ENCODE measurements around the gene PDIA2. TPM values are rescaled to one million over a fixed set of nuclear protein-coding genes. Genes with fewer than 3 reads are reported as not detected.
A peak's percentile ranks its signal among the peaks of the same experiment; 100 is the strongest.
"Not testable (repeated sequence)": the region's sequence is repeated elsewhere in the genome, so short reads cannot be mapped to it uniquely, and the experiment has no call there.

PDIA2 gene
- total RNA-seq, 1 donor from 2014 or later: not detected

- POLR2A ChIA-PET: interaction anchor here (0.6 to 2.1 kb wide), 3 partner anchors 17 to 114 kb away, joined by 3 to 15 read pairs (median 10); partner anchors contain the start of genes FAM234A and NPRL3
- H3K4me1 Mint-ChIP-seq: peaks cover 9% of the 10 kb centered on the region
- H3K36me3 Mint-ChIP-seq (ENCODE audit: low read depth): peaks cover 52% of the 10 kb centered on the region
- H3K9me3 Mint-ChIP-seq: no peaks in the 10 kb centered on the region
- intact Hi-C loops (cut with micrococcal nuclease): no loop called here
- peak overlapping the region; percentile 73 for H3K4me3 Mint-ChIP-seq
- peak; percentile 47 for ATAC-seq (ENCODE audit: low read depth)
- H3K27me3 Mint-ChIP-seq: no peaks in the 10 kb centered on the region
- peak overlapping the region; percentile 73 for H3K27ac Mint-ChIP-seq
- CTCF ChIA-PET: no interaction called here
- TF ChIP-seq CTCF (IDR thresholded peaks at IDR 0.05): no peak
- no peak for DNase-seq
Observed at GRCh38 chr16:252366-253337, 30.3 kb upstream of the PDIA2 start.

DNA sequence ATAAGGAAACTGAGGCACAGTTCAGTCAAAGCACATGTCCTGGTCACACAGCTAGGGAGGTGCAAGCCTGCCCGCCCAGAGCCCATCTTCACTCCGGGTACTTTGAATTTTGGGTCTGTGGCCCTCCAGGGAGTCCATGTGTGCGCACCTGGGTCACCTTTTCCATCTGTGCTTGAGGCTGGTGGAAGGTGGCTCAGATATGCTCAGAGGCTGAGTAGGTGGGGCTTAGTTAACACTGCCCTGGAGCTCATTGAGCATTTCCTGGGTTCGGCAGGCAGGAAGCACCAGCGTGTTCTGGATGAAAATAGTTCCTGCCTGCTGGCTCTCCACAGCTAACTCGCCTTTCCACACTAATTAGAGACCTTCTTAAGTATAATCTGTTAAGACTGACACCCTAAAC is 29.1 kb upstream of the PDIA2 start:
- DNase-seq (no peak), ATAC-seq (ENCODE audit: low read depth) (no peak)
- Mint-ChIP-seq H3K4me3 (no peak overlapping the region), H3K4me1 (peaks cover 9% of the 10 kb centered on the region), H3K27ac (no peak overlapping the region), H3K9me3 (no peaks in the 10 kb centered on the region), H3K36me3 (ENCODE audit: low read depth) (peaks cover 53% of the 10 kb centered on the region), H3K27me3 (no peaks in the 10 kb centered on the region)
- no peak for TF ChIP-seq CTCF (IDR thresholded peaks at IDR 0.05)
- intact Hi-C loops (cut with micrococcal nuclease): no loop called here
- CTCF ChIA-PET: no interaction called here
- POLR2A ChIA-PET: no interaction called here

GRCh38 chr16:254461-254860 is 28.5 kb upstream of the PDIA2 start:
- DNase-seq: no peak
- no peak for TF ChIP-seq CTCF (IDR thresholded peaks at IDR 0.05)
- H3K27me3 Mint-ChIP-seq: no peaks in the 10 kb centered on the region
- peaks cover 58% of the 10 kb centered on the region for H3K36me3 Mint-ChIP-seq (ENCODE audit: low read depth)
- H3K4me3 Mint-ChIP-seq: no peak overlapping the region
- ATAC-seq (ENCODE audit: low read depth): no peak
- H3K9me3 Mint-ChIP-seq: no peaks in the 10 kb centered on the region
- POLR2A ChIA-PET: no interaction called here
- H3K27ac Mint-ChIP-seq: no peak overlapping the region
- CTCF ChIA-PET: no interaction called here
- H3K4me1 Mint-ChIP-seq: peaks cover 9% of the 10 kb centered on the region
- intact Hi-C loops (cut with micrococcal nuclease): no loop called here

DNA sequence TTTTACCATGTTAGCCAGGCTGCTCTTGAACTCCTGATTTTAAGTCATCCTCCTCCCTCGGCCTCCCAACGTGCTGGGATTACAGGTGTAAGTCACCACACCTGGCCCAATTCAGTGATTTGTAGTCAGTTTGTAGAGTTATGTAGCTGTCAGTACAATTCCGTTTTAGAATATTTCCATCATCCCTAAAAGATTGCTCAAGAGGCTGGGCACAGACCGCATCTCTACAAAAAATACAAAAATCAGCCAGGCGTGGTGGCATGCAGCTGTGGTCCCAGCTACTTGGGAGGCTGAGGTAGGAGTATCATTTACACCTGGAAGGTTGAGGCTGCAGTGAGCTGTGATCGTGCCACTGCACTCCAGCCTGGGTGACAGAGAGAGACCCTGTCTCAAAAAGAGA is 27.8 kb upstream of the PDIA2 start:
- POLR2A ChIA-PET: no interaction called here
- H3K4me1 Mint-ChIP-seq: peaks cover 9% of the 10 kb centered on the region
- no peak overlapping the region for H3K27ac Mint-ChIP-seq
- ATAC-seq (ENCODE audit: low read depth) (no peak), DNase-seq (no peak)
- no peak for TF ChIP-seq CTCF (IDR thresholded peaks at IDR 0.05)
- peaks cover 61% of the 10 kb centered on the region for H3K36me3 Mint-ChIP-seq (ENCODE audit: low read depth)
- H3K27me3 Mint-ChIP-seq: no peaks in the 10 kb centered on the region
- intact Hi-C loops (cut with micrococcal nuclease): no loop called here
- no peaks in the 10 kb centered on the region for H3K9me3 Mint-ChIP-seq
- CTCF ChIA-PET: no interaction called here
- no peak overlapping the region for H3K4me3 Mint-ChIP-seq

- H3K4me3 Mint-ChIP-seq; ATAC-seq (ENCODE audit: low read depth); DNase-seq; CTCF ChIA-PET; POLR2A ChIA-PET; H3K27ac Mint-ChIP-seq; intact Hi-C loops (cut with micrococcal nuclease); H3K4me1 Mint-ChIP-seq; H3K27me3 Mint-ChIP-seq; H3K9me3 Mint-ChIP-seq: not testable (repeated sequence)
- H3K36me3 Mint-ChIP-seq (ENCODE audit: low read depth): peaks cover 67% of the 10 kb centered on the region
Observed at GRCh38 chr16:258091-258490, 24.9 kb upstream of the PDIA2 start.

All from activated B cell treated with CpG ODN at 0.5 μM for 24 hours (primary cell).